ENCODE data around the gene PPFIA3.

GRCh38 chr19:49073514-49074378 is 45.6 kb upstream of the PPFIA3 start:
- TF ChIP-seq YY1 (IDR thresholded peaks at IDR 0.05; ENCODE audit: low read depth) (no peak), MAX (IDR thresholded peaks at IDR 0.05) (no peak)
